Activated CD4-positive, alpha-beta memory T cell treated with anti-CD3 and anti-CD28 coated beads for 36 hours (primary cell): ENCODE measurements around the gene SAP130. TPM values are rescaled to one million over a fixed set of nuclear protein-coding genes. Genes with fewer than 3 reads are reported as not detected.
A peak's percentile ranks its signal among the peaks of the same experiment; 100 is the strongest.

Source experiments
- CTCF ChIA-PET: fragments of 350-600 bp; sonication (Branson Sonifier 250); formaldehyde crosslinking; loops from one replicate; lab custom pipeline; 2021; ENCODE audit warnings: antibody characterized with exemption, inconsistent platforms; lab: Charles Lee
- POLR2A ChIA-PET: fragments of 350-600 bp; sonication (Branson Sonifier 250); formaldehyde crosslinking; loops from one replicate; lab custom pipeline; 2021; ENCODE audit warnings: antibody characterized with exemption; lab: Charles Lee
- DNase-seq: peaks from one replicate; pipeline ENCODE4 v3.0.0-alpha.2; 2020
- H3K27ac Mint-ChIP-seq: one replicate; pipeline ENCODE4 v1.8.0; 2021; ENCODE audit warnings: mixed read lengths
- H3K27me3 Mint-ChIP-seq: one replicate; pipeline ENCODE4 v1.8.0; 2021; ENCODE audit warnings: mixed read lengths
- H3K36me3 Mint-ChIP-seq: one replicate; pipeline ENCODE4 v1.8.0; 2021; ENCODE audit warnings: mixed read lengths
- H3K4me1 Mint-ChIP-seq: one replicate; pipeline ENCODE4 v1.8.0; 2021; ENCODE audit warnings: low read depth, mixed read lengths
- H3K4me3 Mint-ChIP-seq: one replicate; pipeline ENCODE4 v1.8.0; 2021; ENCODE audit warnings: mild to moderate bottlenecking, mixed read lengths
- H3K9me3 Mint-ChIP-seq: one replicate; pipeline ENCODE4 v1.8.0; 2021; ENCODE audit warnings: mixed read lengths
- intact Hi-C: fragments of 100-400 bp; cut with micrococcal nuclease; formaldehyde crosslinking; loops from one replicate; pipeline ENCODE4 v1.15.1; 2023
- total RNA-seq, 2 experiments: library from RNA; stranded (reverse); gene quantifications; one replicate each; pipeline ENCODE4 v1.2.3, GENCODE V29; 2021

Gene SAP130
- total RNA-seq, 2 experiments from 2014 or later, result 21.8 to 25.7 TPM

- H3K27me3 Mint-ChIP-seq, result no peaks in the 10 kb centered on the region
- H3K4me3 Mint-ChIP-seq, result no peak overlapping the region
- CTCF ChIA-PET, result no interaction called here
- no peak overlapping the region for H3K27ac Mint-ChIP-seq
- H3K36me3 Mint-ChIP-seq, result peaks cover 44% of the 10 kb centered on the region
- H3K9me3 Mint-ChIP-seq, result no peaks in the 10 kb centered on the region
- intact Hi-C loops, result no loop called here
- DNase-seq, result no peak
- H3K4me1 Mint-ChIP-seq, result peaks cover 8% of the 10 kb centered on the region
- POLR2A ChIA-PET, result no interaction called here
These were observed 43.3 kb downstream of the SAP130 start for GRCh38 chr2:127984551-127984950.

GRCh38 chr2:127969446-127969845 is 58.4 kb downstream of the SAP130 start:
- no peak for DNase-seq
- H3K4me1 Mint-ChIP-seq, result no peaks in the 10 kb centered on the region
- H3K27ac Mint-ChIP-seq, result no peak overlapping the region
- peaks cover 32% of the 10 kb centered on the region for H3K36me3 Mint-ChIP-seq
- intact Hi-C loops, result no loop called here
- ChIA-PET CTCF (interaction anchor here (0.7 kb wide), 1 partner anchor 319 kb away, joined by 3 read pairs; no protein-coding TSS in a partner anchor), POLR2A (no interaction called here)
- H3K4me3 Mint-ChIP-seq, result no peak overlapping the region
- no peaks in the 10 kb centered on the region for H3K9me3 Mint-ChIP-seq
- no peaks in the 10 kb centered on the region for H3K27me3 Mint-ChIP-seq

GRCh38 chr2:127968610-127969339 is 59.1 kb downstream of the SAP130 start:
- peaks cover 29% of the 10 kb centered on the region for H3K36me3 Mint-ChIP-seq
- no peaks in the 10 kb centered on the region for H3K4me1 Mint-ChIP-seq
- ChIA-PET CTCF (no interaction called here), POLR2A (no interaction called here)
- DNase-seq, result no peak
- no peak overlapping the region for H3K27ac Mint-ChIP-seq
- intact Hi-C loops, result no loop called here
- no peaks in the 10 kb centered on the region for H3K27me3 Mint-ChIP-seq
- H3K9me3 Mint-ChIP-seq, result no peaks in the 10 kb centered on the region
- H3K4me3 Mint-ChIP-seq, result no peak overlapping the region

- intact Hi-C loops, result no loop called here
- H3K27ac Mint-ChIP-seq, result no peak overlapping the region
- DNase-seq, result no peak
- H3K4me3 Mint-ChIP-seq, result no peak overlapping the region
- peaks cover 32% of the 10 kb centered on the region for H3K36me3 Mint-ChIP-seq
- H3K4me1 Mint-ChIP-seq, result peaks cover 2% of the 10 kb centered on the region
- H3K9me3 Mint-ChIP-seq, result no peaks in the 10 kb centered on the region
- ChIA-PET POLR2A (no interaction called here), CTCF (no interaction called here)
- H3K27me3 Mint-ChIP-seq, result no peaks in the 10 kb centered on the region
These were observed 66.1 kb downstream of the SAP130 start for GRCh38 chr2:127961729-127962128.

- Mint-ChIP-seq H3K36me3 (peaks cover 22% of the 10 kb centered on the region), H3K4me1 (peaks cover 2% of the 10 kb centered on the region), H3K27ac (no peak overlapping the region), H3K9me3 (no peaks in the 10 kb centered on the region), H3K4me3 (no peak overlapping the region), H3K27me3 (no peaks in the 10 kb centered on the region)
- intact Hi-C loops, result no loop called here
- ChIA-PET POLR2A (no interaction called here), CTCF (no interaction called here)
- DNase-seq, result no peak
These were observed 70.6 kb downstream of the SAP130 start for GRCh38 chr2:127957240-127957639.

GRCh38 chr2:127954857-127955256 is 73.0 kb downstream of the SAP130 start:
- CTCF ChIA-PET, result interaction anchor here (0.6 kb wide), 1 partner anchor 13 kb away, joined by 3 read pairs; no protein-coding TSS in a partner anchor
- no peak for DNase-seq
- Mint-ChIP-seq H3K4me3 (no peak overlapping the region), H3K27ac (no peak overlapping the region), H3K4me1 (no peaks in the 10 kb centered on the region), H3K27me3 (no peaks in the 10 kb centered on the region), H3K36me3 (peaks cover 17% of the 10 kb centered on the region), H3K9me3 (no peaks in the 10 kb centered on the region)
- intact Hi-C loops, result no loop called here
- POLR2A ChIA-PET, result no interaction called here

- H3K4me1 Mint-ChIP-seq, result no peaks in the 10 kb centered on the region
- DNase-seq, result no peak
- H3K4me3 Mint-ChIP-seq, result no peak overlapping the region
- H3K36me3 Mint-ChIP-seq, result peaks cover 23% of the 10 kb centered on the region
- H3K27me3 Mint-ChIP-seq, result no peaks in the 10 kb centered on the region
- POLR2A ChIA-PET, result no interaction called here
- no peak overlapping the region for H3K27ac Mint-ChIP-seq
- CTCF ChIA-PET, result no interaction called here
- no peaks in the 10 kb centered on the region for H3K9me3 Mint-ChIP-seq
- intact Hi-C loops, result no loop called here
These were observed 74.0 kb downstream of the SAP130 start for GRCh38 chr2:127953849-127954248.

GRCh38 chr2:127953128-127953718 is 74.6 kb downstream of the SAP130 start:
- H3K4me1 Mint-ChIP-seq, result no peaks in the 10 kb centered on the region
- H3K27ac Mint-ChIP-seq, result no peak overlapping the region
- H3K27me3 Mint-ChIP-seq, result no peaks in the 10 kb centered on the region
- intact Hi-C loops, result no loop called here
- ChIA-PET CTCF (no interaction called here), POLR2A (no interaction called here)
- peaks cover 23% of the 10 kb centered on the region for H3K36me3 Mint-ChIP-seq
- no peak overlapping the region for H3K4me3 Mint-ChIP-seq
- no peak for DNase-seq
- no peaks in the 10 kb centered on the region for H3K9me3 Mint-ChIP-seq

- H3K27me3 Mint-ChIP-seq, result no peaks in the 10 kb centered on the region
- ChIA-PET POLR2A (no interaction called here), CTCF (interaction anchor here (0.5 kb wide), 1 partner anchor 175 kb away, joined by 3 read pairs; no protein-coding TSS in a partner anchor)
- H3K9me3 Mint-ChIP-seq, result no peaks in the 10 kb centered on the region
- DNase-seq, result no peak
- H3K4me1 Mint-ChIP-seq, result no peaks in the 10 kb centered on the region
- peaks cover 23% of the 10 kb centered on the region for H3K36me3 Mint-ChIP-seq
- no peak overlapping the region for H3K4me3 Mint-ChIP-seq
- intact Hi-C loops, result no loop called here
- no peak overlapping the region for H3K27ac Mint-ChIP-seq
These were observed 76.8 kb downstream of the SAP130 start for GRCh38 chr2:127951026-127951425.

GRCh38 chr2:127950264-127950663 is 77.6 kb downstream of the SAP130 start:
- Mint-ChIP-seq H3K27ac (peak overlapping the region; percentile 9), H3K36me3 (peaks cover 26% of the 10 kb centered on the region), H3K4me3 (no peak overlapping the region), H3K27me3 (no peaks in the 10 kb centered on the region), H3K9me3 (no peaks in the 10 kb centered on the region), H3K4me1 (no peaks in the 10 kb centered on the region)
- ChIA-PET CTCF (no interaction called here), POLR2A (no interaction called here)
- intact Hi-C loops, result no loop called here
- no peak for DNase-seq

- no peak overlapping the region for H3K27ac Mint-ChIP-seq
- H3K4me1 Mint-ChIP-seq, result no peaks in the 10 kb centered on the region
- no peaks in the 10 kb centered on the region for H3K27me3 Mint-ChIP-seq
- DNase-seq, result no peak
- H3K9me3 Mint-ChIP-seq, result no peaks in the 10 kb centered on the region
- ChIA-PET CTCF (no interaction called here), POLR2A (no interaction called here)
- peaks cover 44% of the 10 kb centered on the region for H3K36me3 Mint-ChIP-seq
- no peak overlapping the region for H3K4me3 Mint-ChIP-seq
- intact Hi-C loops, result no loop called here
These were observed 82.6 kb downstream of the SAP130 start for GRCh38 chr2:127945281-127945680.

GRCh38 chr2:127943186-127943585 is 84.7 kb downstream of the SAP130 start:
- intact Hi-C loops, result no loop called here
- DNase-seq, result no peak
- H3K27me3 Mint-ChIP-seq, result no peaks in the 10 kb centered on the region
- ChIA-PET POLR2A (no interaction called here), CTCF (no interaction called here)
- no peaks in the 10 kb centered on the region for H3K4me1 Mint-ChIP-seq
- no peak overlapping the region for H3K4me3 Mint-ChIP-seq
- peaks cover 34% of the 10 kb centered on the region for H3K36me3 Mint-ChIP-seq
- no peak overlapping the region for H3K27ac Mint-ChIP-seq
- no peaks in the 10 kb centered on the region for H3K9me3 Mint-ChIP-seq

- H3K36me3 Mint-ChIP-seq, result peaks cover 32% of the 10 kb centered on the region
- no peaks in the 10 kb centered on the region for H3K27me3 Mint-ChIP-seq
- no peaks in the 10 kb centered on the region for H3K9me3 Mint-ChIP-seq
- H3K4me1 Mint-ChIP-seq, result no peaks in the 10 kb centered on the region
- DNase-seq, result no peak
- ChIA-PET POLR2A (no interaction called here), CTCF (interaction anchor here (1.1 kb wide), 1 partner anchor 9 kb away, joined by 3 read pairs; no protein-coding TSS in a partner anchor)
- intact Hi-C loops, result no loop called here
- H3K4me3 Mint-ChIP-seq, result no peak overlapping the region
- no peak overlapping the region for H3K27ac Mint-ChIP-seq
These were observed 85.9 kb downstream of the SAP130 start for GRCh38 chr2:127942002-127942401.
